Measurements from ENCODE around the gene AOPEP. TPM values are rescaled to one million over a fixed set of nuclear protein-coding genes. Genes with fewer than 3 reads are reported as not detected.

AOPEP gene
- polyA plus RNA-seq, 1 donor from 2014 or later = 10.0 TPM

DNA sequence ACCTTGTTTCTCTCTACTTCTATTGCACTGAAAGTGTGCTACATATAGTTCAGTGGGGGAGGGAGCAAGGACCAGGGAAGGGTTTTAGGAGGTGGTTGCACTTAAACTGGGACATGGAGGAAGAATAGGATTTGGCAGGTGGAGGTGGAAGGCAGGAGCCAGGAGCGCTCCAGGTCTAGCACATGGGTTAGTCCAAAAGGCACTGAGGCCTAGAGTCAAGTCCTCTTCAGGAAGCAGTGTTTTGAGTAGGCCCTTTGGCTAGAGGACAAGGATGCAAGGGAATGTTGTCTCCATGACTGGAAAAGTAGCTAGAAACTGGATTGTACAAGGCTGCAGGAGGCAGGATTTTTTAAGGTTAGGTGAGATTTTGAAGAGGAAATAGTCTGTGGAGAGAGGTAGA is 31.5 kb downstream of the AOPEP start:
- Histone ChIP-seq H2AFZ (ENCODE audit: low read depth, low read length) (no peak overlapping the region), H3K27ac (ENCODE audit: low read length) (no peak overlapping the region), H3K79me2 (replicated peaks; ENCODE audit: insufficient read depth, low read length) (no peaks in the 10 kb centered on the region), H3K27me3 (ENCODE audit: insufficient read depth, low read depth, low read length) (no peaks in the 10 kb centered on the region), H3F3A (ENCODE audit: insufficient read depth, low read length, poor library complexity, severe bottlenecking) (no peaks in the 10 kb centered on the region), H3K4me2 (ENCODE audit: low read length) (no peak overlapping the region), H3K36me3 (ENCODE audit: insufficient read depth, low read length) (no peaks in the 10 kb centered on the region), H4K20me1 (ENCODE audit: insufficient read depth) (no peaks in the 10 kb centered on the region), H3K9me3 (ENCODE audit: low read length) (no peaks in the 10 kb centered on the region), H3K9ac (ENCODE audit: low read length) (no peak overlapping the region), H3K9me2 (ENCODE audit: insufficient read depth, low read length) (no peaks in the 10 kb centered on the region), H3K4me3 (ENCODE audit: low read length) (no peak overlapping the region)
- TF ChIP-seq MXI1 (conservative IDR thresholded peaks at IDR 0.05; ENCODE audit: poor library complexity, severe bottlenecking) (no peak), EZH2 (IDR thresholded peaks at IDR 0.05; ENCODE audit: borderline replicate concordance, insufficient read depth, low read length, poor library complexity, severe bottlenecking) (no peak), TAF1 (IDR thresholded peaks at IDR 0.05; ENCODE audit: low read depth) (no peak), REST (IDR thresholded peaks at IDR 0.05; ENCODE audit: borderline replicate concordance) (no peak), RAD21 (conservative IDR thresholded peaks at IDR 0.05) (no peak), SMC3 (conservative IDR thresholded peaks at IDR 0.05; ENCODE audit: poor library complexity) (no peak), EP300 (conservative IDR thresholded peaks at IDR 0.05; ENCODE audit: poor library complexity, severe bottlenecking) (no peak), POLR2AphosphoS5 (IDR thresholded peaks at IDR 0.05) (no peak)
- TF ChIP-seq, protein P1, sequence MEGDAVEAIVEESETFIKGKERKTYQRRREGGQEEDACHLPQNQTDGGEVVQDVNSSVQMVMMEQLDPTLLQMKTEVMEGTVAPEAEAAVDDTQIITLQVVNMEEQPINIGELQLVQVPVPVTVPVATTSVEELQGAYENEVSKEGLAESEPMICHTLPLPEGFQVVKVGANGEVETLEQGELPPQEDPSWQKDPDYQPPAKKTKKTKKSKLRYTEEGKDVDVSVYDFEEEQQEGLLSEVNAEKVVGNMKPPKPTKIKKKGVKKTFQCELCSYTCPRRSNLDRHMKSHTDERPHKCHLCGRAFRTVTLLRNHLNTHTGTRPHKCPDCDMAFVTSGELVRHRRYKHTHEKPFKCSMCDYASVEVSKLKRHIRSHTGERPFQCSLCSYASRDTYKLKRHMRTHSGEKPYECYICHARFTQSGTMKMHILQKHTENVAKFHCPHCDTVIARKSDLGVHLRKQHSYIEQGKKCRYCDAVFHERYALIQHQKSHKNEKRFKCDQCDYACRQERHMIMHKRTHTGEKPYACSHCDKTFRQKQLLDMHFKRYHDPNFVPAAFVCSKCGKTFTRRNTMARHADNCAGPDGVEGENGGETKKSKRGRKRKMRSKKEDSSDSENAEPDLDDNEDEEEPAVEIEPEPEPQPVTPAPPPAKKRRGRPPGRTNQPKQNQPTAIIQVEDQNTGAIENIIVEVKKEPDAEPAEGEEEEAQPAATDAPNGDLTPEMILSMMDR (IDR thresholded peaks at IDR 0.05; ENCODE audit: poor library complexity, severe bottlenecking) = no peak

DNA sequence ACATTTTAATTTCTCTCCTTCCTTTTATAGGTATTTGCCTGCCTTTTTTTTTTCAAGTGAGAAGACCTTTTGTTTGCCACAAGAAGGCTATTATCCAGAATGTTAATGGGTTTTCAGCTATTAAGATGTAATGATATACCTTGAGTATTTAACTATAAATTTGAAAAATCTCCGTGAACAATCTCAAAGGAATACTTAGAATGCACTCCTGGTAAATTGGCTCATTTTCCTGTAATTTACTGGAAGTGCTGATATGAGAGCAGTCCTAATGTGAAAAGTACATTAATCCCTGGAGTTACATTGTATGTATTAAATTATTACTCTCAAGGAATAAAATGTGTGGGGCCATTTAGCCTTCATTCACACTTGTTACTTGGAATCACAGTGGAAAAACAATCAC is 32.4 kb downstream of the AOPEP start:
- Histone ChIP-seq H3K9me3 (ENCODE audit: low read length) (no peaks in the 10 kb centered on the region), H3K36me3 (ENCODE audit: insufficient read depth, low read length) (no peaks in the 10 kb centered on the region), H3K4me3 (ENCODE audit: low read length) (peak overlapping the region; percentile 46), H3K27me3 (ENCODE audit: insufficient read depth, low read depth, low read length) (no peaks in the 10 kb centered on the region), H2AFZ (ENCODE audit: low read depth, low read length) (no peak overlapping the region), H3K27ac (ENCODE audit: low read length) (no peak overlapping the region), H3K4me2 (ENCODE audit: low read length) (peak overlapping the region; percentile 40), H3K9me2 (ENCODE audit: insufficient read depth, low read length) (no peaks in the 10 kb centered on the region), H3K79me2 (replicated peaks; ENCODE audit: insufficient read depth, low read length) (no peaks in the 10 kb centered on the region), H3F3A (ENCODE audit: insufficient read depth, low read length, poor library complexity, severe bottlenecking) (no peaks in the 10 kb centered on the region), H3K9ac (ENCODE audit: low read length) (no peak overlapping the region), H4K20me1 (ENCODE audit: insufficient read depth) (no peaks in the 10 kb centered on the region)
- TF ChIP-seq TAF1 (IDR thresholded peaks at IDR 0.05; ENCODE audit: low read depth) (no peak), POLR2AphosphoS5 (IDR thresholded peaks at IDR 0.05) (peak; percentile 26), RAD21 (conservative IDR thresholded peaks at IDR 0.05) (no peak)
- TF ChIP-seq, protein P1 (IDR thresholded peaks at IDR 0.05; ENCODE audit: poor library complexity, severe bottlenecking) = no peak
